Amygdala (tissue), 56 donors: ENCODE data around the gene CGNL1.

Experiments used
- DNase-seq, 56 donors: peaks; one replicate each; lab custom pipeline; 2025; lab: John Stamatoyannopoulos, UW

CGNL1 gene

GRCh38 chr15:57444877-57445513, 68.7 kb downstream of the CGNL1 start:
- DNase-seq = no peak

- no peak for DNase-seq
These were observed 69.6 kb downstream of the CGNL1 start for GRCh38 chr15:57445872-57446271.

DNA sequence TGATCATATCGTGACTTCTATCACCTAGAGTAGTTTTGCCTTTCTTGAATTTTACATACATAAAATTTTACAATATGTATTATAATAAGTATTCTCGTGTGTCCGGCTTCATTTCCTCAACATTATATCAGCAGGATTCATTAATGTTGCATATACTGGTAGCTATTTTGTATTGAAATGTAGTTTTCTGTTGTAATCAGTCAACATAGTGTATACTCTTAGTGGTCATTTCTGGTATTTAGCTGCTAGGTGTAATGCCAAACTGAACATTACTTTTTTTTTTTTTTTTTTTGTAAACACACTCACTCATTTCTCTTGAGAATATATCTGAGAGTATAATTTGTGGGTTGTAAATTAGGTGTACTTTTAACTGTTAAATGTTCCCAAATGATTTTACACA, 70.1 kb downstream of the CGNL1 start:
- DNase-seq = no peak

DNA sequence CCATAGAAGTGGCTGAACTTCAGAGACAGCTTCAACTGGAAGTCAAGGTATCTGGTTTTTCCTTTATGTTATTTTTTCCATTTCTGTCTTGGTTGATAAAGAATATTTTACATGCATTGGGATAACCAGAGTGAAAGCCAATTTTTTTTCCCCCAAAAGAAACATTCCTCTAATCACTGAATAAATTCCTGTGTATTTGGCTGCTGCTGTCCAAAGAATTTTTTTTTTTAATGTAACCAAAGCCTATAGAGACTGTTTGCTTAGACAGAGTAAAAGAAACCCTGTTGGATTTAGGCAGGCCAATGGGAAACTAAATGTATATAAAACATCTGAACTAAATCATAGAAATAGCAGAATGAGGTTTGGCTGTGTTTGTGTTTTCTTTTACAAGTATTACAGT, 75.2 kb downstream of the CGNL1 start:
- no peak for DNase-seq

- no peak for DNase-seq
These were observed 75.9 kb downstream of the CGNL1 start for GRCh38 chr15:57452090-57452754.

DNA sequence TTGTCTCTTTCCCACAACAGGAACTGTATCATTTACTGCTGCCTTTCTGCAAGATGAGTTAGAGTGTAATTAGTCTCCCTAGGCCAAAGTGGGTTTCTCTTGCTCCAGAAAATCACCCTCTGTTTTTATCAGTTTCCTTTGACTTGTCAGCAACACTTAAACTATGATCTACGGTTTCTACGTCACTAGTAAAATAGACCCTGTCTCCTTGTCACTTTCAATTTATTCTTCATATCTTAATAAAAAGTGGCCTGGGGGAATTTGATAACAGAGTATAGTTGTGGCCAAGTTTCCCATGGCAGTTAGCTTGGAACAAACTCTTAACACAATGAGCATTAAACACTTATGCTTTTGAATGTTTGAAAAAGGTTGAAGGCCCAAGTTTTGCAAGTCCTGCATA, 79.6 kb downstream of the CGNL1 start:
- DNase-seq = no peak

- no peak for DNase-seq
These were observed 80.3 kb downstream of the CGNL1 start for GRCh38 chr15:57456559-57456958.

- no peak for DNase-seq
These were observed 81.4 kb downstream of the CGNL1 start for GRCh38 chr15:57457726-57458125.

- no peak for DNase-seq
These were observed 82.1 kb downstream of the CGNL1 start for GRCh38 chr15:57458356-57458781.

DNA sequence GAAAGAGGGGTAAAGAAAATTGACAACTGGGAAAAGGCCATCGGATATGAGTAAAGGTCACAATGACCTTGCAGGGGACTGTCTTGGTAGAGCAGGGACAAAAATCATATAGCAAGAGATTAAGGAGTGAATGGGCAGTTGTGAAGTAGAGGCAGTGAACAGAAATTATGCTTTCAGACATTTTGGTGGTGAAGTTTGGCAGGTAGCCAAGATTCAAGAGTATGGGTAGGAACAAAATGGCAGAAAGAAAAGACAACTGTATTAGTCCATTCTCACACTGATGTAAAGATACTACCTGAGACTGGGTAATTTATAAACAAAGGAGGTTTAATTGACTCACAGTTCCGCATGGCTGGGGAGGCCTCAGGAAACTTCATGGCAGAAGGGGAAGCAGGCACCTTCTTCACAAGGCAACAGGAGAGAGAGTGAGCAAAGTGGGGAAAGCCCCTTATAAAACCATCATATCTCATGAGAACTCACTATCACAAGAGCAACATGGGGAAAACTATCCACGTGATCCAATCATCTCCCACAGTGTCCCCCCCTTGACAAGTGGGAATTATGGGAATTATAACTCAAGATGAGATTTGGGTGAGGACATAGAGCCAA, 84.0 kb downstream of the CGNL1 start:
- DNase-seq = no peak

GRCh38 chr15:57461541-57461940, 85.2 kb downstream of the CGNL1 start:
- DNase-seq = no peak

- no peak for DNase-seq
These were observed 86.1 kb downstream of the CGNL1 start for GRCh38 chr15:57462381-57462780.

- DNase-seq = peak in 39 of 56 donors; percentile 3 to 79 (median 26)
These were observed 87.1 kb downstream of the CGNL1 start for GRCh38 chr15:57463360-57463759.

GRCh38 chr15:57464480-57464879, 88.2 kb downstream of the CGNL1 start:
- DNase-seq = no peak

GRCh38 chr15:57468486-57468885, 92.2 kb downstream of the CGNL1 start:
- no peak for DNase-seq

DNA sequence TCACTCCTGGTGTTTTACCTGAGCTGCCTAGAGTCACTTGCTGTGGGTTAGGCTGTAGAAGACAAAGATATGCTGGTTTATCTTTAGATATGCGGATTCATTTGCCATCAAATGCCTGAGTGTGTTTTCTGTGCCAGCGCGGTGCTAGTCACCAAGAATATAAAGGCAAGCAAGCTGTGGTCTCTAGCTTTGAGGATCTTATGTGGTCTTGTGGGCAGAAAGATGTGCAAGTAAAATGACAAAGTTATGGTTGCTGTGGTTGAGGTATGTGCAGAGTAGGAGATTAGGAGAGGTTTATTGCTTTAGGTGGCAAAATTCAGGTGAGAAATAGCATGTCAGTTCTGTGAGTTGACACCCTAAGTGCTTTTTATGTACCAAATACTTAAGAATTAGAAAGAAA, 94.2 kb downstream of the CGNL1 start:
- DNase-seq = no peak

DNA sequence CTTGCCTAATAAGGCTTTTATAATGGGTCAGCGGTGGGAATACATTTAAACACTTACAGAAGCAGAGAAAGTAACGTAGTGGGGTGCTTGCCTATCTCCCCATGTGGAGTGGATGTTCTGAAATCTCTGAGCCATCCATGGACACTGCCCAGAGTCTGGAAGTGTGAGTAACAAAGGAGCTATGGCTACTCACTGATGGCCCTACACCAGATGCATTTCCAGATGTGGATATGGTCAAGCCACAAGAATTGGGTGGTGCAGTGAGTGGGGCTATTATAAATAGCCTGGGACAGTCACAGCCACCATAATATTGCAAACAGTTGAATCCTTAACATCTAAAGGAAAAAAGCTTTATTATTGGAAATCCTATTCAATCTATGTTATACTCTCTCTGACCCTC, 96.6 kb downstream of the CGNL1 start:
- no peak for DNase-seq

GRCh38 chr15:57476533-57476975, 100.2 kb downstream of the CGNL1 start:
- DNase-seq = no peak

GRCh38 chr15:57477736-57478522, 101.6 kb downstream of the CGNL1 start:
- no peak for DNase-seq

DNA sequence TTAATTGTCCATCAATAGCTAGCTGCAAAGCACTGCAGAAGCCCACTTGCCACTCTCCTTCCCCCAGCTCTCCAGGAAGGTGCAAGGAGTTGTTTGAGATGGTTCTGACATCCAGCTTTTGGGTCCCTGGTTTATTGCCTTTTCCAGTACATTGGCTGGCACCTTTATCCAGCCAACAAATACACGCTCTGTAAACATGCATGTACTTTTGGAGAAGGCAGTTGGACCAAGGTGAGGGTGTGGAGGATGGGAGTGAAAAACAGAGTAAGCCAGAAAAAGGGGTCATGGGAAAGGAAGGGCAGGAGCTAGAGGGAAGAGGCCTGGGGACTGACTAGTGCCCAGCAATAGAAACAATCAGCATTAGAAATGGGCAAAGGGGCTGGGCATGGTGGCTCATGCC, 102.7 kb downstream of the CGNL1 start:
- no peak for DNase-seq

DNA sequence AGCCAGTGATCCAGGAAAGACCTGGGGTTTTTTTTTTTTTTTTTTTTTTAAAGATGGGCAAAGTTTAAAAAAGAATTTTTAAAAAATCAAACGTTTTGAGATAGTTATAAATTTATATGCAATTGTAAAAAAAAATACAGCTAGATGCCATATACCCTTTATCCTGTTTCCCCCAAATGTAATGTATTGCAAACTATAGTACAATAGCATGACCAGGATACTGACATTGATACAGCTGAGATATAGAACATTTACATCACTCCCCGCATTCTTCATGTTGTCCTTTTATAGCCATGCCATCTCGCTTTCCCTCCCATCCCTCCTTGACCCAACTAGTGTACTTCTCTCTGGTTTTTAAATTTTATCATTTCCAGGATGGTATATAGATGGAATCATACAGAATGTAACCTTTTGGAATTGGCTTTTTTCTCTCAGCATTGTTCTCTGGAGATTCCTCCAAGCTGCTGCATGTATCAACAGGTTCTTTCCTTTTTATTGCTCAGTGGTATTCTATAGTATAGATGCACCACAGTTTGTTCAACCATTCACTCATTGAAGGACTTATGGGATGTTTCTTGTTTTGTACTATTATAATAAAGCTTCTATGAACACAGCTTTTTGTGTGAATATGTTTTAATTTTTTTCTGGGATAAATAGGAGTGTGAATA, 104.9 kb downstream of the CGNL1 start:
- DNase-seq = no peak
